Parathyroid adenoma (tissue), 2 donors: ENCODE results near the gene ARHGAP8.

Experiments used
- H2AFZ ChIP-seq: fragments of 300-600 bp; sonication (generic); one replicate; pipeline ENCODE4 v1.7.0; 2017; ENCODE audit warnings: antibody characterized with exemption, mild to moderate bottlenecking
- H3K27ac ChIP-seq: fragments of 300-600 bp; sonication (generic); one replicate; pipeline ENCODE4 v1.7.0; 2017
- H3K27me3 ChIP-seq: fragments of 300-600 bp; sonication (generic); one replicate; pipeline ENCODE4 v1.7.0; 2017; ENCODE audit warnings: low read length; ENCODE audit not compliant: control insufficient read depth, insufficient read depth
- H3K36me3 ChIP-seq: fragments of 300-600 bp; sonication (generic); one replicate; pipeline ENCODE4 v1.7.0; 2017; ENCODE audit warnings: low read length; ENCODE audit not compliant: control insufficient read depth, insufficient read depth
- H3K4me1 ChIP-seq: fragments of 300-600 bp; sonication (generic); one replicate; pipeline ENCODE4 v1.7.0; 2017; ENCODE audit warnings: control low read depth
- H3K4me2 ChIP-seq: fragments of 300-600 bp; sonication (generic); one replicate; pipeline ENCODE4 v1.7.0; 2017; ENCODE audit warnings: low read length
- H3K4me3 ChIP-seq: fragments of 300-600 bp; sonication (generic); one replicate; pipeline ENCODE4 v1.7.0; 2017; ENCODE audit warnings: low read depth, low read length
- H3K79me2 ChIP-seq: fragments of 300-600 bp; sonication (generic); one replicate; pipeline ENCODE4 v1.7.0; 2017; ENCODE audit warnings: control low read depth
- H3K9ac ChIP-seq: fragments of 300-600 bp; sonication (generic); one replicate; pipeline ENCODE4 v1.7.0; 2017; ENCODE audit warnings: mild to moderate bottlenecking
- H3K9me3 ChIP-seq: fragments of 300-600 bp; sonication (generic); one replicate; pipeline ENCODE4 v1.7.0; 2017; ENCODE audit warnings: low read length; ENCODE audit not compliant: control insufficient read depth
- TF ChIP-seq, protein P1 (sequence below): fragments of 300-600 bp; sonication (generic); IDR thresholded peaks from one replicate; pipeline ENCODE4 v1.7.0; 2017; ENCODE audit warnings: antibody characterized with exemption, mild to moderate bottlenecking
- donor health status: primary hyperparathyroidism.

The ARHGAP8 gene

DNA sequence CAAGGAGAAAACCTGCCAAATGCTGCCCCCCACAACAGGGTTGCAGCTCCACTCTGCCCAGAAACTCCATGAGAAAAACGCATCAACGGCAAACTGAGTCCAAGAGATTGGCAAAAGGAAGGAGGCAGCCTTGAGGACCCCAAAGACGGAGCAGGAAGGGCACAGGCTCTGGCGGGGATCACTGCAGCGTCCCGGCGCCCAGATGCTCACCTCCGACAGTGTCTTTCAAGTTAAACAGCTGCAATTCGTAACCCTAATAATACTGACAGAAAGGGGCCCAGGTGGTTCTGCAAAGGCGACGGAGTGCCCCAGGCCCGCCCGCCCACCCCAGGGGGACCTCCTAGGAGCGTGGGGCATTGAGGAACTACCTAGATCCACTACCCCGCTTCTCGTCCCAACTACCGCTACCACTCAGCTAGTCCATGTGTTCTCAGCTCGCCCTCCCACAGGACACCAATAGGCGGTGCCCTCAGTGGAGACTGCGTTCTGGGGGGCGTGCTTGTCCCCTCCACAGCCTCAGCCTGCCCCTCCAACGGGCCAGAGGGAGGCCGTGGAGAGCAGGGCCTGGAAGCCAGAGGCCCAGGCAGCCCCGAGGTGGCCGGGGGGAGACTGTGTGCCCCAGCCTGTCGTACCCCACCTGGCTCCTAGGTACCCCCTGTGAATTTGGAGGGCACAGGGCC is 130.0 kb downstream of the ARHGAP8 start:
- TF ChIP-seq, protein P1, sequence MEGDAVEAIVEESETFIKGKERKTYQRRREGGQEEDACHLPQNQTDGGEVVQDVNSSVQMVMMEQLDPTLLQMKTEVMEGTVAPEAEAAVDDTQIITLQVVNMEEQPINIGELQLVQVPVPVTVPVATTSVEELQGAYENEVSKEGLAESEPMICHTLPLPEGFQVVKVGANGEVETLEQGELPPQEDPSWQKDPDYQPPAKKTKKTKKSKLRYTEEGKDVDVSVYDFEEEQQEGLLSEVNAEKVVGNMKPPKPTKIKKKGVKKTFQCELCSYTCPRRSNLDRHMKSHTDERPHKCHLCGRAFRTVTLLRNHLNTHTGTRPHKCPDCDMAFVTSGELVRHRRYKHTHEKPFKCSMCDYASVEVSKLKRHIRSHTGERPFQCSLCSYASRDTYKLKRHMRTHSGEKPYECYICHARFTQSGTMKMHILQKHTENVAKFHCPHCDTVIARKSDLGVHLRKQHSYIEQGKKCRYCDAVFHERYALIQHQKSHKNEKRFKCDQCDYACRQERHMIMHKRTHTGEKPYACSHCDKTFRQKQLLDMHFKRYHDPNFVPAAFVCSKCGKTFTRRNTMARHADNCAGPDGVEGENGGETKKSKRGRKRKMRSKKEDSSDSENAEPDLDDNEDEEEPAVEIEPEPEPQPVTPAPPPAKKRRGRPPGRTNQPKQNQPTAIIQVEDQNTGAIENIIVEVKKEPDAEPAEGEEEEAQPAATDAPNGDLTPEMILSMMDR, result no peak
- H3K9me3 ChIP-seq, result no peaks in the 10 kb centered on the region
- no peaks in the 10 kb centered on the region for H3K27me3 ChIP-seq
- no peak overlapping the region for H3K4me3 ChIP-seq
- H3K27ac ChIP-seq, result no peak overlapping the region
- H3K4me2 ChIP-seq, result no peak overlapping the region
- no peaks in the 10 kb centered on the region for H3K36me3 ChIP-seq
- H3K79me2 ChIP-seq, result no peaks in the 10 kb centered on the region
- H3K9ac ChIP-seq, result no peak overlapping the region
- no peak overlapping the region for H2AFZ ChIP-seq
- H3K4me1 ChIP-seq, result no peaks in the 10 kb centered on the region

DNA sequence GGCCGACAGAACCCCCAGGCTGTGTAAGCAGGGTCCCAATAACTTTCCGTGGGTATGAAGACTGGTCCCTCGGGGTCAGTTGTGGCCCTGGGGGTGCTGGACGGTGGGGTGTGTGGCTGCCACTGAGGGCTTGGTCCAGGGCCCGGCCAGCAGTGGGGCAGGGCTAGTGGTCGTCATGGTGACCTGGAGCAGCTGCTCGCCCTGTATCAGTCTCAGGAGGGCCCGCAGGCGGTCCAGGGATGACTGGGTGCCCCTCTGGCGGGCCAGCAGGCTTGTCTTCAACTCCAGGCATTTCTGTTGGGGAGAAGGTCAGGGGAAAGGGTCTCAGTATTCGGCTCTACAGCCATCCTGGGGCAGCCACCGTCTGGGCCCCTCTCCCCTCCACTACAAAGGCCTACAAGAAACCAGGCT is 130.6 kb downstream of the ARHGAP8 start:
- H3K36me3 ChIP-seq, result no peaks in the 10 kb centered on the region
- H3K9ac ChIP-seq, result no peak overlapping the region
- no peaks in the 10 kb centered on the region for H3K9me3 ChIP-seq
- H3K4me2 ChIP-seq, result no peak overlapping the region
- no peak overlapping the region for H3K4me3 ChIP-seq
- no peaks in the 10 kb centered on the region for H3K79me2 ChIP-seq
- no peaks in the 10 kb centered on the region for H3K27me3 ChIP-seq
- H3K4me1 ChIP-seq, result no peaks in the 10 kb centered on the region
- H2AFZ ChIP-seq, result no peak overlapping the region
- TF ChIP-seq, protein P1, result no peak
- H3K27ac ChIP-seq, result no peak overlapping the region

- Histone ChIP-seq H3K4me3 (no peak overlapping the region), H3K27ac (no peak overlapping the region), H3K4me1 (no peaks in the 10 kb centered on the region), H2AFZ (no peak overlapping the region), H3K9ac (no peak overlapping the region), H3K36me3 (no peaks in the 10 kb centered on the region), H3K9me3 (no peaks in the 10 kb centered on the region), H3K79me2 (no peaks in the 10 kb centered on the region), H3K4me2 (no peak overlapping the region), H3K27me3 (no peaks in the 10 kb centered on the region)
- TF ChIP-seq, protein P1, result no peak
Observed at GRCh38 chr22:44884562-44884961, 132.2 kb downstream of the ARHGAP8 start.

DNA sequence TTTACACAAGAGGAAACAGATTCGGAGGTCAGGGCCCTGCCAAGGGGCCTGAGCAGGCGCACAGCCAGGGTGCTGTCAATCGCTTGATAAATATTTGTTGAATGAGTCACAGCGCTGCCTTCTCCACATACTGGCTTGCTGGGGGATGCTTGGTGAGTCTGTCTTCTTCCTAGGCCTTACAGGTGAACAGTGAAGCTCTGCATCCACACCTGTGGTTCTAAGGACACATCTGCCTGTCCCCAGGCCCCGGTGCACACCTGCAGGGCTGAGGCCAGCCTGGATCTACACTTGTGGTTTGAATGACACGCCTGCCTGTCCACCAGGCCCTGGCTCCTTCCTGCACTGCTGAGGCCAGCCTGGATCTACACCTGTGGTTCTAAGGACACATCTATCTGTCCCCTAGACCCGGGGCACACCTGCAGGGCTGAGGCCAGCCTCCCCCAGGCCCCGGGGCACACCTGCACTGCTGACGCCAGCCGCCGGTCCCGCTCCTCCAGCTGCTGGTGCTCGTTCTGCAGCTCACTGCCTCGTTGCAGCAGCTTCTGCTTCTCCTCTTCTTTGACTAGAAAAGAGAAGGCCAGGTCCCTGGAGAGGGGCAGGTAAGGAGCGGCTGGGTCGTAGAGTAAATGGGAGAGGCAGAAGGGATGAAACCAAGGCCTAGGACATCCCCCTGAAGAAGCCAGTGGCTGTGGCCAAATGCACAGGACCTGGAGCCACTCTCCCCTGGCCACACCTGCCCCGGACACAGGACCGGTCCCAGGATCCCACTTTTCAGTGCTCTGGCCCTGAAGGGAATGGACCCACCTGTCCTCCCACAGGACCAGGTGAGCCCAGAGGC is 132.8 kb downstream of the ARHGAP8 start:
- H3K9ac ChIP-seq, result no peak overlapping the region
- no peaks in the 10 kb centered on the region for H3K4me1 ChIP-seq
- no peaks in the 10 kb centered on the region for H3K79me2 ChIP-seq
- H3K4me3 ChIP-seq, result no peak overlapping the region
- H3K27me3 ChIP-seq, result no peaks in the 10 kb centered on the region
- H2AFZ ChIP-seq, result no peak overlapping the region
- no peak overlapping the region for H3K27ac ChIP-seq
- H3K36me3 ChIP-seq, result no peaks in the 10 kb centered on the region
- no peaks in the 10 kb centered on the region for H3K9me3 ChIP-seq
- TF ChIP-seq, protein P1, result no peak
- no peak overlapping the region for H3K4me2 ChIP-seq
